OCI-LY1 (cell line): Measurements from ENCODE around the gene HLA-DRA.

ENCODE experiments used
- CTCF ChIP-seq: fragments of 200-600 bp; sonication (generic), shearing (Covaris generic); IDR thresholded peaks from 2 replicates; pipeline ENCODE4 v1.5.1; 2017; ENCODE audit warnings: mild to moderate bottlenecking, antibody characterized with exemption, low read length, moderate library complexity, mixed read lengths
- EZH2 ChIP-seq: fragments of 200-600 bp; sonication (generic), shearing (Covaris generic); IDR thresholded peaks from 2 replicates; pipeline ENCODE4 v1.8.0; 2017; ENCODE audit warnings: borderline replicate concordance, mixed run types, mild to moderate bottlenecking, antibody characterized with exemption, low read length, moderate library complexity, mixed read lengths

GRCh38 chr6:32396028-32396427, 43.7 kb upstream of the HLA-DRA start:
- TF ChIP-seq CTCF = no peak
- no peak for TF ChIP-seq EZH2
